ENCODE data around the gene CMPK1. TPM values are rescaled to one million over a fixed set of nuclear protein-coding genes. Genes with fewer than 3 reads are reported as not detected.

CMPK1 gene
- total and polyA plus RNA-seq, 2 of the 4 experiments (the other 2 are of a cell fraction), result 23.1 to 31.9 TPM

DNA sequence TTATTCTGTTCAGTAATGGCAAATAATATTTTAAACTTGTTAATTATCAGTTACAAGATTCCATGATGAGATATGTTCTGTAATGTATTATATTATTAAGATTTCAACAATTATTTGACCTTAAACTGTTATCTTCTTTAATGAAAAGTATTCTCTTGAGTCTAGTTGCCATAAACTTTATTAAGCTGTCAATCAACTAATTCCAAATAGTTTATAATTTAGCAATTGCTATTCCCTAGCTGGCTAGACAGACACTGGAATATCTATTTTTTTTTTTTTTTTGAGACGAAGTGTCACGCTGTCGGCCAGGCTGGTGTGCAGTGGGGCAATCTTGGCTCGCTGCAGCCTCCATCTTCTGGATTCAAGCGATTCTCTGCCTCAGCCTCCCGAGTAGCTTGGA is 3.8 kb downstream of the CMPK1 start:
- intact Hi-C loops (cut with micrococcal nuclease), result loop anchor here (10.0 kb wide), 1 partner anchor 97 kb away; the partner anchor contains the start of gene FOXD2
- H3K79me1 ChIP-seq (ENCODE audit: low read depth in 1 of 2, low read length in 2 of 2), result peaks cover 6 to 36% of the 10 kb centered on the region in 2 experiments
- no peak for DNase-seq
- no peak overlapping the region for H3K9ac ChIP-seq (ENCODE audit: low read depth, low read length)
- dilution Hi-C loops (cut with HindIII; ENCODE audit: low sequenced_read_pairs, unreplicated experiment), result no loop called here
- WGBS, 2 experiments (ENCODE audit: extremely low coverage in 2 of 2, insufficient read length in 1 of 2), result 90% methylated on average over 2 of the region's 6 CpGs; no CpG with 5 or more reads in 1 of the 2 experiments
- H3K36me3 ChIP-seq (ENCODE audit: control insufficient read depth, insufficient read depth, low read length), result peaks cover 2% of the 10 kb centered on the region; the same call in 1 of the 2 replicates
- in situ Hi-C loops (cut with MboI; ENCODE audit: low sequenced_read_pairs), result no loop called here
- H3K4me2 ChIP-seq (ENCODE audit: low read depth, low read length), result no peak overlapping the region
- no peak overlapping the region for H3K14ac ChIP-seq (replicated peaks; ENCODE audit: low read depth, low read length)
- no peak overlapping the region for H2BK15ac ChIP-seq (ENCODE audit: low read depth, low read length)
- no peak overlapping the region for H2BK120ac ChIP-seq (ENCODE audit: low read depth, low read length)
- no peak overlapping the region for H2AK9ac ChIP-seq (replicated peaks; ENCODE audit: low read depth, low read length, poor library complexity)
- no peak overlapping the region for H2AK5ac ChIP-seq (ENCODE audit: low read depth, low read length)
- no peak overlapping the region for H4K5ac ChIP-seq (ENCODE audit: low read depth, low read length)
- no TSS peak for BruUV-seq (replicated peaks)
- no peak overlapping the region for H3K27ac ChIP-seq (ENCODE audit: insufficient read depth, low read length)
- ATAC-seq (ENCODE audit: low read depth), result no peak
- CTCF ChIA-PET, result interaction anchor here (1.5 kb wide), 1 partner anchor 11 kb away, joined by 5 read pairs; no protein-coding TSS in a partner anchor
- H3K4ac ChIP-seq (ENCODE audit: low read depth, low read length), result no peak overlapping the region
- no peak overlapping the region for H2BK5ac ChIP-seq (ENCODE audit: low read depth, low read length, poor library complexity, severe bottlenecking)
- POLR2A ChIA-PET (ENCODE audit: unreplicated experiment), result no interaction called here
- no peak for TF ChIP-seq RFX5 (IDR thresholded peaks at IDR 0.05; ENCODE audit: low read depth, low read length)
- no peak for TF ChIP-seq CHD1 (IDR thresholded peaks at IDR 0.05; ENCODE audit: low read depth, low read length)
- TF ChIP-seq, protein P1, sequence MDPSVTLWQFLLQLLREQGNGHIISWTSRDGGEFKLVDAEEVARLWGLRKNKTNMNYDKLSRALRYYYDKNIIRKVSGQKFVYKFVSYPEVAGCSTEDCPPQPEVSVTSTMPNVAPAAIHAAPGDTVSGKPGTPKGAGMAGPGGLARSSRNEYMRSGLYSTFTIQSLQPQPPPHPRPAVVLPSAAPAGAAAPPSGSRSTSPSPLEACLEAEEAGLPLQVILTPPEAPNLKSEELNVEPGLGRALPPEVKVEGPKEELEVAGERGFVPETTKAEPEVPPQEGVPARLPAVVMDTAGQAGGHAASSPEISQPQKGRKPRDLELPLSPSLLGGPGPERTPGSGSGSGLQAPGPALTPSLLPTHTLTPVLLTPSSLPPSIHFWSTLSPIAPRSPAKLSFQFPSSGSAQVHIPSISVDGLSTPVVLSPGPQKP (IDR thresholded peaks at IDR 0.05; ENCODE audit: borderline replicate concordance, low read depth, low read length), result no peak
- no peak for TF ChIP-seq CEBPB (IDR thresholded peaks at IDR 0.05; ENCODE audit: low read depth, low read length)
- TF ChIP-seq BHLHE40 (IDR thresholded peaks at IDR 0.05; ENCODE audit: low read depth, low read length), result no peak
- TF ChIP-seq CTCF (conservative IDR thresholded peaks at IDR 0.05; ENCODE audit: low read depth, low read length), result no peak
- no peak for TF ChIP-seq FOS (IDR thresholded peaks at IDR 0.05; ENCODE audit: low read depth, low read length)
- no peak for TF ChIP-seq RAD21 (IDR thresholded peaks at IDR 0.05; ENCODE audit: low read length)
- no peak overlapping the region for H2BK20ac ChIP-seq (ENCODE audit: low read depth, low read length)
- H3K9me3 ChIP-seq (ENCODE audit: control insufficient read depth, insufficient read depth, low read length), result no peaks in the 10 kb centered on the region
- no peak overlapping the region for H3K56ac ChIP-seq (ENCODE audit: extremely low read depth, insufficient read depth, low read length)
- no peaks in the 10 kb centered on the region for H3K27me3 ChIP-seq (ENCODE audit: control insufficient read depth, insufficient read depth, low read length)
- H3K18ac ChIP-seq (ENCODE audit: low read depth, low read length), result no peak overlapping the region
- no peak overlapping the region for H3K23ac ChIP-seq (ENCODE audit: low read depth, low read length)
- no peak overlapping the region for H3K4me3 ChIP-seq (ENCODE audit: insufficient read depth, low read depth, low read length)
- H4K8ac ChIP-seq (ENCODE audit: low read depth in 2 of 2, low read length in 2 of 2), result no peak overlapping the region
- H3K4me1 ChIP-seq (ENCODE audit: control insufficient read depth, insufficient read depth, low read length), result peaks cover 8% of the 10 kb centered on the region
- peaks cover 21% of the 10 kb centered on the region for H4K20me1 ChIP-seq (ENCODE audit: insufficient read depth, low read length)
- no peak overlapping the region for H4K91ac ChIP-seq (ENCODE audit: insufficient read depth, low read depth, low read length)
- H2AFZ ChIP-seq (replicated peaks; ENCODE audit: low read length, poor library complexity), result no peak overlapping the region
- H3K9me1 ChIP-seq (ENCODE audit: insufficient read depth, low read length), result peaks cover 11% of the 10 kb centered on the region
